GM12878 (cell line): ENCODE results near the gene BAIAP2L1. TPM values are rescaled to one million over a fixed set of nuclear protein-coding genes. Genes with fewer than 3 reads are reported as not detected.

Experiments
- ATAC-seq: fragments of 200-7000 bp; cut with Tn5 transposase; 3 replicates; pipeline ENCODE4 v1.9.1; 2020; ENCODE audit warnings: mild to moderate bottlenecking, moderate library complexity
- BruUV-seq: library from RNA; stranded (reverse); fragments of 400-500 nt; replicated peaks from 2 replicates; lab custom pipeline; 2021; lab: Mats Ljungman, UMichigan
- CTCF ChIA-PET: fragments of 300-600 bp; sonication (Branson Sonifier 250); formaldehyde crosslinking; extraction: SDS; loops from one replicate; lab custom pipeline; 2021; ENCODE audit warnings: inconsistent platforms; lab: Yijun Ruan, JAX
- POLR2A ChIA-PET: fragments of 350-600 bp; formaldehyde crosslinking; extraction: SDS; loops from one replicate; lab custom pipeline; 2021; ENCODE audit warnings: inconsistent platforms; lab: Charles Lee
- RAD21 ChIA-PET: fragments of 300-600 bp; sonication (Branson Sonifier 250); formaldehyde crosslinking; loops from one replicate; lab custom pipeline; 2023; ENCODE audit warnings: antibody characterized with exemption; ENCODE audit not compliant: unreplicated experiment; lab: Charles Lee
- SMC1A ChIA-PET: fragments of 300-600 bp; sonication (Branson Sonifier 250); formaldehyde crosslinking; loops from one replicate; lab custom pipeline; 2023; ENCODE audit not compliant: unreplicated experiment, uncharacterized antibody; lab: Charles Lee
- DNase-seq: peaks from one replicate; pipeline ENCODE4 v3.0.0-alpha.2; 2011; ENCODE audit warnings: low read depth, low spot score
- FAIRE-seq: peaks from 3 replicates; lab custom pipeline; 2011; peaks lifted over from hg19 to GRCh38; lab: Jason Lieb, UNC
- H2AFZ ChIP-seq: 2 replicates; pipeline ENCODE4 v1.6.0; 2011; ENCODE audit warnings: low read depth, low read length, control low read depth; ENCODE audit not compliant: control insufficient read depth
- H3K27ac ChIP-seq: 2 replicates; pipeline ENCODE4 v1.5.1; 2011; ENCODE audit warnings: control low read depth; ENCODE audit not compliant: control insufficient read depth, insufficient read depth
- H3K27me3 ChIP-seq, 2 experiments: replicated peaks in 1 of 2; 2 replicates each; pipeline versions ENCODE4 v1.6.0 to v1.6.1; 2011; ENCODE audit warnings: low read length in 1 of 2; ENCODE audit not compliant: control insufficient read depth in 2 of 2, insufficient read depth in 2 of 2
- H3K36me3 ChIP-seq, 2 experiments: 2 replicates each; pipeline ENCODE4 v1.5.1; 2011; ENCODE audit warnings: low read length in 1 of 2; ENCODE audit not compliant: control insufficient read depth in 2 of 2, insufficient read depth in 2 of 2
- H3K4me1 ChIP-seq: 2 replicates; pipeline ENCODE4 v1.6.1; 2011; ENCODE audit warnings: mild to moderate bottlenecking, low read length, moderate library complexity, mixed read lengths; ENCODE audit not compliant: control insufficient read depth, insufficient read depth
- H3K4me2 ChIP-seq: 2 replicates; pipeline ENCODE4 v1.6.0; 2011; ENCODE audit warnings: control low read depth; ENCODE audit not compliant: control insufficient read depth, insufficient read depth
- H3K4me3 ChIP-seq: fragments of 200-600 bp; sonication (generic); 2 replicates; pipeline ENCODE4 v1.5.1; 2016
- H3K79me2 ChIP-seq: 2 replicates; pipeline ENCODE4 v1.6.0; 2011; ENCODE audit warnings: low read length; ENCODE audit not compliant: control insufficient read depth, insufficient read depth
- H3K9ac ChIP-seq: 2 replicates; pipeline ENCODE4 v1.8.0; 2011; ENCODE audit warnings: low read length, control low read depth, mixed read lengths; ENCODE audit not compliant: control insufficient read depth, insufficient read depth
- H3K9me3 ChIP-seq: replicated peaks from 3 replicates; pipeline ENCODE4 v1.5.1; 2011; ENCODE audit warnings: mild to moderate bottlenecking, low read length; ENCODE audit not compliant: control insufficient read depth, insufficient read depth
- H4K20me1 ChIP-seq: 2 replicates; pipeline ENCODE4 v1.6.0; 2011; ENCODE audit not compliant: control insufficient read depth, insufficient read depth
- ATF3 ChIP-seq: IDR thresholded peaks from 2 replicates; pipeline ENCODE4 v1.6.1; 2011; ENCODE audit warnings: low read depth, mild to moderate bottlenecking, low read length, moderate library complexity, borderline replicate concordance; ENCODE audit errors: extremely low read depth
- BHLHE40 ChIP-seq, 2 experiments: fragments of 450-650 bp in 1 of 2; IDR thresholded peaks; 2 replicates each; pipeline ENCODE4 v1.6.1; 2011 to 2017; ENCODE audit warnings: low read depth in 2 of 2, borderline replicate concordance in 1 of 2, improper control_type of control experiment in 1 of 2, low read length in 1 of 2, mild to moderate bottlenecking in 1 of 2
- CHD1 ChIP-seq: IDR thresholded peaks from 2 replicates; pipeline ENCODE4 v1.6.1; 2012; ENCODE audit warnings: low read depth, low read length, improper control_type of control experiment
- ELK1 ChIP-seq: IDR thresholded peaks from 2 replicates; pipeline ENCODE4 v1.6.1; 2012; ENCODE audit warnings: low read depth, low read length, improper control_type of control experiment
- ESRRA ChIP-seq: IDR thresholded peaks from 2 replicates; pipeline ENCODE4 v1.6.1; 2012; ENCODE audit warnings: mild to moderate bottlenecking, low read length, improper control_type of control experiment
- HSF1 ChIP-seq: fragments of 150-350 bp; IDR thresholded peaks from 2 replicates; pipeline ENCODE4 v1.6.1; 2014; ENCODE audit warnings: mild to moderate bottlenecking, low read depth, low read length
- LARP7 ChIP-seq: fragments of 450-650 bp; IDR thresholded peaks from 2 replicates; pipeline ENCODE4 v1.6.1; 2017; ENCODE audit warnings: mild to moderate bottlenecking
- PAX5 ChIP-seq: IDR thresholded peaks from 2 replicates; pipeline ENCODE4 v1.6.1; 2011; ENCODE audit warnings: low read depth, low read length, borderline replicate concordance
- RCOR1 ChIP-seq: conservative IDR thresholded peaks from 2 replicates; pipeline ENCODE4 v1.6.1; 2012; ENCODE audit warnings: low read depth, low read length, improper control_type of control experiment
- TCF12 ChIP-seq: IDR thresholded peaks from 2 replicates; pipeline ENCODE4 v1.6.1; 2011; ENCODE audit warnings: low read depth, mild to moderate bottlenecking, low read length
- USF2 ChIP-seq: IDR thresholded peaks from 2 replicates; pipeline ENCODE4 v1.6.1; 2011; ENCODE audit warnings: low read depth, low read length, improper control_type of control experiment, borderline replicate concordance
- ZBTB40 ChIP-seq: fragments of 450-650 bp; IDR thresholded peaks from 2 replicates; pipeline ENCODE4 v1.6.1; 2016; ENCODE audit warnings: mild to moderate bottlenecking, moderate library complexity, borderline replicate concordance
- WGBS: methylation state at CpG from one replicate; pipeline ENCODE4 v1.1.6; 2016; ENCODE audit warnings: low lambda C conversion rate; ENCODE audit not compliant: insufficient replicate concordance, insufficient coverage; ENCODE audit errors: missing lambda C conversion rate; 5-methylcytosine and 5-hydroxymethylcytosine counted together
- in situ Hi-C: fragments of 300-500 bp; cut with MboI; formaldehyde crosslinking; loops from 9 replicates; pipeline ENCODE4 v1.14.3; 2018; ENCODE audit warnings: mixed read lengths
- intact Hi-C: fragments of 100-400 bp; cut with micrococcal nuclease; formaldehyde crosslinking; loops from one replicate; pipeline ENCODE4 v1.14.2; 2022; ENCODE audit not compliant: unreplicated experiment
- polyA plus RNA-seq, 11 experiments: library from polyadenylated mRNA; depleted of rRNA in 4 of 11; unstranded in 6 of 11; stranded (reverse) in 5 of 11; fragments of >200 nt; fragmentation: Nextera tagmentation in 4 of 11; fragmentation: Illumina TruSeq in 1 of 11; extraction: Ambion mirVana in 4 of 11; extraction: Trizol in 1 of 11; gene quantifications; 1 replicate in 1 of 11; 2 replicates in 10 of 11; pipeline versions ENCODE4 v1.2.1 to v1.2.3, GENCODE V29; 2011 to 2016; ENCODE audit warnings: inconsistent platforms in 2 of 11, missing spikeins in 2 of 11, low read depth in 1 of 11
- total RNA-seq, 4 experiments: library from RNA; depleted of rRNA in 3 of 4; stranded (reverse); fragments of >200 nt in 3 of 4; fragmentation: Illumina TruSeq in 1 of 4; extraction: Trizol in 1 of 4; gene quantifications; 2 replicates each; pipeline versions ENCODE4 v1.2.1 to v1.2.3, GENCODE V29; 2013 to 2021

The BAIAP2L1 gene
- total and polyA plus RNA-seq, 10 of the 15 experiments (the other 5 are each of a cell fraction or from before 2014, with no cell fraction given), result 8.9 to 60.2 (median 35.7) TPM

- Histone ChIP-seq H3K4me3 (peak within 1 kb of the TSS; percentile 90), H3K79me2 (peaks cover 2% of the 10 kb centered on the region; the same call in 1 of the 2 replicates), H3K4me1 (peaks cover 8% of the 10 kb centered on the region), H3K27me3 (no peaks in the 10 kb centered on the region), H3K4me2 (peak within 1 kb of the TSS; percentile 96), H3K9me3 (no peaks in the 10 kb centered on the region), H3K9ac (peak within 1 kb of the TSS; percentile 75), H4K20me1 (no peaks in the 10 kb centered on the region), H3K36me3 (no peaks in the 10 kb centered on the region; a peak in 1 of 4 replicates), H2AFZ (peak within 1 kb of the TSS; percentile 83), H3K27ac (peak within 1 kb of the TSS; percentile 27; the same call in 1 of the 2 replicates)
- no peak for FAIRE-seq
- POLR2A ChIA-PET, result interaction anchor here (0.5 kb wide), 1 partner anchor 67 kb away, joined by 3 read pairs; no protein-coding TSS in a partner anchor
- intact Hi-C loops, result no loop called here
- WGBS, result 1% methylated on average over 25 of the region's 92 CpGs
- no TSS peak for BruUV-seq
- peak; percentile 12 for DNase-seq
- CTCF ChIA-PET, result interaction anchor here (0.5 to 2.1 kb wide), 3 partner anchors 32 to 560 kb away, joined by 3 to 8 read pairs (median 4); partner anchors contain the start of gene BAIAP2L1
- RAD21 ChIA-PET, result interaction anchor here (0.6 kb wide), 1 partner anchor 1802 kb away, joined by 3 read pairs; no protein-coding TSS in a partner anchor
- SMC1A ChIA-PET, result interaction anchor here (1.2 kb wide), 1 partner anchor 121 kb away, joined by 3 read pairs; no protein-coding TSS in a partner anchor
- peak; percentile 89 for ATAC-seq
- in situ Hi-C loops, result no loop called here
- TF ChIP-seq ELK1 (no peak), HSF1 (no peak), ZBTB40 (peak; percentile 28; the same call in 1 of the 2 replicates), BHLHE40 (IDR thresholded peaks at IDR 0.05; ENCODE audit: borderline replicate concordance in 1 of 2, low read depth in 2 of 2, low read length in 1 of 2) (peak; percentile 45 to 68; a peak in 3 of 4 replicates), CHD1 (no peak), LARP7 (peak; percentile 38; the same call in 1 of the 2 replicates), ESRRA (no peak), TCF12 (0 out of 2 replicates have a peak, but pooled peaks have one; percentile 11), PAX5 (no peak), ATF3 (peak; percentile 70), RCOR1 (no peak), USF2 (peak; percentile 49)
These were observed 119.8 kb downstream of the BAIAP2L1 start, which contains the start of gene BRI3 for GRCh38 chr7:98280791-98281756. BRI3 (plus strand) TSS chr7:98281686; CDS start chr7:98281796, 110 bp downstream.
